ENCODE measurements around the gene SMLR1. TPM values are rescaled to one million over a fixed set of nuclear protein-coding genes. Genes with fewer than 3 reads are reported as not detected.

Gene SMLR1
- total RNA-seq, 4 donors from 2014 or later: not detected

DNA sequence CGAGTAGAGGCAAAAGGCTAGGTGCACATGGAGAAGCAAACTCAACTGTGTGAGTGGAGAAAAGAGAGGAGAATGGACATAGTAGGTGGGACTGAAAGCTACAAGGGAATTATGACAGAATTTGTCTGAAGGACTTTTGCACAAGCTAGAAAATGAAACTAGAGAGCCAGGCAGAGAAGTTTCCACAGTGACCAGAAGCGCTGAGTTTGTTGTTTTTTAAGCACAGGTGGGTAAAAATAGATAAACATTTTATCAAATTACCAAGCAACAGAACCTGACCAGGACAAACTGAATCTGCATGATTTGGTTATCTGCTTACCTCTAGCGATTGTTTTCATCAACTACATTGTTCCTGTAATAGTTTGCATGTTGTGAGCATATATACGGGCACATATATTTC, 38.6 kb downstream of the SMLR1 start:
- in situ Hi-C loops (cut with MboI; ENCODE audit: low pct_ligation_motif_present in 1 of 4, low pct_unique_long_range_greater_than_20kb in 1 of 4, low sequenced_read_pairs in 3 of 4): loop anchor here in 2 of 4 donors (25.0 kb wide), 1 partner anchor 553 kb away; no protein-coding TSS in a partner anchor
- H3K27ac ChIP-seq: no peak overlapping the region
- WGBS, 2 donors (ENCODE audit: low coverage in 1 of 2): 87 to 93% methylated on average over 4 of the region's 4 CpGs
- H3K36me3 ChIP-seq: peaks cover 0 to 19% (median 4%) of the 10 kb centered on the region in 4 donors
- intact Hi-C loops (cut with DNase I; ENCODE audit: low total_unique reads): no loop called here
- no peaks in the 10 kb centered on the region for H3K9me3 ChIP-seq
- TF ChIP-seq POLR2A (IDR thresholded peaks at IDR 0.05) (no peak), POLR2AphosphoS5 (IDR thresholded peaks at IDR 0.05) (no peak), EP300 (IDR thresholded peaks at IDR 0.05; ENCODE audit: low read depth) (no peak)
- TF ChIP-seq, protein P1, sequence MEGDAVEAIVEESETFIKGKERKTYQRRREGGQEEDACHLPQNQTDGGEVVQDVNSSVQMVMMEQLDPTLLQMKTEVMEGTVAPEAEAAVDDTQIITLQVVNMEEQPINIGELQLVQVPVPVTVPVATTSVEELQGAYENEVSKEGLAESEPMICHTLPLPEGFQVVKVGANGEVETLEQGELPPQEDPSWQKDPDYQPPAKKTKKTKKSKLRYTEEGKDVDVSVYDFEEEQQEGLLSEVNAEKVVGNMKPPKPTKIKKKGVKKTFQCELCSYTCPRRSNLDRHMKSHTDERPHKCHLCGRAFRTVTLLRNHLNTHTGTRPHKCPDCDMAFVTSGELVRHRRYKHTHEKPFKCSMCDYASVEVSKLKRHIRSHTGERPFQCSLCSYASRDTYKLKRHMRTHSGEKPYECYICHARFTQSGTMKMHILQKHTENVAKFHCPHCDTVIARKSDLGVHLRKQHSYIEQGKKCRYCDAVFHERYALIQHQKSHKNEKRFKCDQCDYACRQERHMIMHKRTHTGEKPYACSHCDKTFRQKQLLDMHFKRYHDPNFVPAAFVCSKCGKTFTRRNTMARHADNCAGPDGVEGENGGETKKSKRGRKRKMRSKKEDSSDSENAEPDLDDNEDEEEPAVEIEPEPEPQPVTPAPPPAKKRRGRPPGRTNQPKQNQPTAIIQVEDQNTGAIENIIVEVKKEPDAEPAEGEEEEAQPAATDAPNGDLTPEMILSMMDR (IDR thresholded peaks at IDR 0.05): no peak
- DNase-seq: no peak
- no peaks in the 10 kb centered on the region for H3K27me3 ChIP-seq
- no peak overlapping the region for H3K4me3 ChIP-seq
- no peaks in the 10 kb centered on the region for H3K4me1 ChIP-seq

DNA sequence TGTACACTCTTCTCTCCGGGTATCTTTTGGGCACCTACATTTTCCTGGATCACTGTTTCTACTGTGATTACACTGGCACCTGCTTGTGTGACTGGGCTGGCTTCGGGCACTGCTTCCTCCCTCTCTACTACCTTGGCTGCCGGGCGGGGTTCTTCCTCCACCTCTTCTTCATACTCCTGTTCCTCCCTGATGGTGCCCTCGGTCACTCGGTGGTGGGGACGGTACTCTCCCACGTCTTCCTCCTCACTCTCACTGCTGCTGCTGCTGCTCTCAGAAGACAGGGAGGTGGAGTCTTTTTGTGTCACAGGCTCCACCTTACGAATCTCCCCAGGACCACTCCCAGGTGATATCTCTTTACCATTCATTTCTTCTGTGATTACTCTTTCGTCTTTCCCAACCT, 42.5 kb downstream of the SMLR1 start:
- Histone ChIP-seq H3K9me3 (no peaks in the 10 kb centered on the region), H3K27me3 (no peaks in the 10 kb centered on the region), H3K4me1 (no peaks in the 10 kb centered on the region), H3K36me3 (peaks cover 0 to 8% (median 4%) of the 10 kb centered on the region in 4 donors), H3K4me3 (no peak overlapping the region), H3K27ac (no peak overlapping the region)
- in situ Hi-C loops (cut with MboI; ENCODE audit: low pct_ligation_motif_present in 1 of 4, low pct_unique_long_range_greater_than_20kb in 1 of 4, low sequenced_read_pairs in 3 of 4) (loop anchor here in 2 of 4 donors (25.0 kb wide), 1 partner anchor 557 kb away; no protein-coding TSS in a partner anchor), intact Hi-C loops (cut with DNase I; ENCODE audit: low total_unique reads) (loop anchor here (5.0 kb wide), 1 partner anchor 547 kb away; no protein-coding TSS in a partner anchor)
- WGBS, 2 donors (ENCODE audit: low coverage in 1 of 2): 94 to 100% methylated on average over 8 to 10 of the region's 10 CpGs
- no peak for DNase-seq
- TF ChIP-seq EP300 (IDR thresholded peaks at IDR 0.05; ENCODE audit: low read depth): no peak
- no peak for TF ChIP-seq POLR2AphosphoS5 (IDR thresholded peaks at IDR 0.05)
- no peak for TF ChIP-seq POLR2A (IDR thresholded peaks at IDR 0.05)
- TF ChIP-seq, protein P1 (IDR thresholded peaks at IDR 0.05): no peak

DNA sequence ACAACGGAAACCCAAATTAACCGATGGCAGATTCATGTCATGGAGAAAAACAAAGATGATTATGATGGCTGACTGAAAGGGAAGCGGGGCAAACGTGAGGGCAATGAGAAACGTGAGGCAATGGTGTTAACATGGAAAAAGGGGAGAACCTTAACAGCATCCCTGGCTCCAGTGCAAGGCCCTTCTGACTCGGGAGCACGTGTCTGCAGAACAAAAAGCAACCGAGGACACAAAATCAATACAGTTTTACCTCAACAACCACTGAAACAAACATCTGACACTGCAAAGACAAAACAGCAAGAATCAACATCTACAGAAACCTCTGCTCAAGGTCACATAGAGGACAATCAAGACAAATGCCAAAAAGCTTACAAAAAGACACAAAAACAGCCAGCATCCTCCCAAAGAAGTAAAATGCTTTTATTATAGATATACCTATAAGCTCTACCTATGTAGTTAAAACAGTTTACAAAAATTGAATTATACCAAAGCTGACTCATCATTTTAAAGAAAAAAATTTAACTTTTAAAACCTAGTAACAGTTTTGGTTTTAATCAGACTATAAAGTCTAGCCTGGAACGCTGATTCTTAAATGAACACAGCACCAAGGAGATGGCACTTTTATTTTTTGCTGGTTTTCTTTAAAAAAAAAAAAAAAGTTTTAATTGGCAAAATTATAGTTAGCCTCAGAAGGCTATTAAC, 43.1 kb downstream of the SMLR1 start:
- in situ Hi-C loops (cut with MboI; ENCODE audit: low pct_ligation_motif_present in 1 of 4, low pct_unique_long_range_greater_than_20kb in 1 of 4, low sequenced_read_pairs in 3 of 4): loop anchor here in 2 of 4 donors (25.0 kb wide), 1 partner anchor 558 kb away; no protein-coding TSS in a partner anchor

More for the DNA sequence above, 43.1 kb downstream of the SMLR1 start:
- Histone ChIP-seq H3K36me3 (peaks cover 0 to 6% (median under 1%) of the 10 kb centered on the region in 4 donors), H3K4me1 (no peaks in the 10 kb centered on the region), H3K27me3 (no peaks in the 10 kb centered on the region), H3K27ac (no peak overlapping the region), H3K9me3 (no peaks in the 10 kb centered on the region), H3K4me3 (no peak overlapping the region)
- TF ChIP-seq POLR2AphosphoS5 (IDR thresholded peaks at IDR 0.05): no peak
- TF ChIP-seq EP300 (IDR thresholded peaks at IDR 0.05; ENCODE audit: low read depth): no peak
- TF ChIP-seq, protein P1 (IDR thresholded peaks at IDR 0.05): no peak
- TF ChIP-seq POLR2A (IDR thresholded peaks at IDR 0.05): no peak
- 86 to 90% methylated on average over 6 to 9 of the region's 9 CpGs for WGBS, 2 donors (ENCODE audit: low coverage in 1 of 2)
- intact Hi-C loops (cut with DNase I; ENCODE audit: low total_unique reads): loop anchor here (5.0 kb wide), 1 partner anchor 548 kb away; no protein-coding TSS in a partner anchor
- no peak for DNase-seq

All from transverse colon (tissue), 4 donors.